Karpas-422 (cell line): ENCODE results near the gene MLYCD. TPM values are rescaled to one million over a fixed set of nuclear protein-coding genes. Genes with fewer than 3 reads are reported as not detected.

Experiments used
- DNase-seq: peaks from one replicate; pipeline ENCODE4 v3.0.0-alpha.2; 2015
- H2AFZ ChIP-seq: fragments of 200-600 bp; sonication (generic); 2 replicates; pipeline ENCODE4 v1.6.1; 2014; ENCODE audit warnings: antibody characterized with exemption, low read length, mixed read lengths
- H3K27ac ChIP-seq: fragments of 200-600 bp; sonication (generic); 2 replicates; pipeline ENCODE4 v1.5.1; 2014; ENCODE audit warnings: mild to moderate bottlenecking, low read length, moderate library complexity
- H3K27me3 ChIP-seq: fragments of 200-600 bp; sonication (generic); 2 replicates; pipeline ENCODE4 v1.6.1; 2014; ENCODE audit warnings: low read length, mixed read lengths
- H3K36me3 ChIP-seq: fragments of 200-600 bp; sonication (generic); 2 replicates; pipeline ENCODE4 v1.6.1; 2014; ENCODE audit warnings: low read length, mixed read lengths; ENCODE audit not compliant: insufficient read depth
- H3K4me1 ChIP-seq: fragments of 200-600 bp; sonication (generic); 2 replicates; pipeline ENCODE4 v1.6.1; 2014; ENCODE audit warnings: mild to moderate bottlenecking, low read length, mixed read lengths
- H3K4me2 ChIP-seq: fragments of 200-600 bp; sonication (generic); 2 replicates; pipeline ENCODE4 v1.6.1; 2014; ENCODE audit warnings: low read length, low read depth, mild to moderate bottlenecking; ENCODE audit not compliant: poor library complexity, severe bottlenecking
- H3K4me3 ChIP-seq: fragments of 200-600 bp; sonication (generic); 2 replicates; pipeline ENCODE4 v1.5.1; 2014; ENCODE audit warnings: mild to moderate bottlenecking, antibody characterized with exemption, low read length, mixed read lengths
- H3K79me2 ChIP-seq: fragments of 200-600 bp; sonication (generic); 2 replicates; pipeline ENCODE4 v1.6.1; 2014; ENCODE audit warnings: mild to moderate bottlenecking, low read length, mixed read lengths
- H3K9ac ChIP-seq: fragments of 200-600 bp; sonication (generic); 2 replicates; pipeline ENCODE4 v1.6.0; 2014; ENCODE audit warnings: low read length
- H3K9me2 ChIP-seq: fragments of 200-600 bp; sonication (generic), shearing (Covaris generic); replicated peaks from 2 replicates; pipeline ENCODE4 v1.6.0; 2014; ENCODE audit warnings: mild to moderate bottlenecking, low read length, moderate library complexity; ENCODE audit not compliant: insufficient read depth
- H3K9me3 ChIP-seq: fragments of 300-700, 200-600 bp; sonication (generic); 2 replicates; pipeline ENCODE4 v1.6.1; 2014; ENCODE audit warnings: low read length, mixed read lengths
- H4K20me1 ChIP-seq: fragments of 200-600 bp; sonication (generic); 2 replicates; pipeline ENCODE4 v1.6.1; 2014; ENCODE audit warnings: mild to moderate bottlenecking, antibody characterized with exemption, low read length, low read depth; ENCODE audit not compliant: insufficient read depth
- total RNA-seq: library from RNA; depleted of rRNA; stranded (reverse); fragments of >200 nt; shearing (Covaris generic); gene quantifications from 2 replicates; pipeline ENCODE4 v1.2.3, GENCODE V29; 2014; ENCODE audit warnings: low replicate concordance

The MLYCD gene
- total RNA-seq, 1 experiment from 2014 or later = 4.7 TPM

- H3K4me3 ChIP-seq = no peak overlapping the region
- H3K79me2 ChIP-seq = no peaks in the 10 kb centered on the region
- no peak for DNase-seq
- H2AFZ ChIP-seq = no peak overlapping the region
- H3K9me3 ChIP-seq = no peaks in the 10 kb centered on the region
- no peaks in the 10 kb centered on the region for H3K4me1 ChIP-seq
- no peaks in the 10 kb centered on the region for H4K20me1 ChIP-seq
- no peaks in the 10 kb centered on the region for H3K9me2 ChIP-seq
- H3K9ac ChIP-seq = no peak overlapping the region
- H3K36me3 ChIP-seq = no peaks in the 10 kb centered on the region
- H3K27me3 ChIP-seq = no peaks in the 10 kb centered on the region
- no peak overlapping the region for H3K4me2 ChIP-seq
- no peak overlapping the region for H3K27ac ChIP-seq
These were observed 61.8 kb downstream of the MLYCD start for GRCh38 chr16:83960521-83961249.

DNA sequence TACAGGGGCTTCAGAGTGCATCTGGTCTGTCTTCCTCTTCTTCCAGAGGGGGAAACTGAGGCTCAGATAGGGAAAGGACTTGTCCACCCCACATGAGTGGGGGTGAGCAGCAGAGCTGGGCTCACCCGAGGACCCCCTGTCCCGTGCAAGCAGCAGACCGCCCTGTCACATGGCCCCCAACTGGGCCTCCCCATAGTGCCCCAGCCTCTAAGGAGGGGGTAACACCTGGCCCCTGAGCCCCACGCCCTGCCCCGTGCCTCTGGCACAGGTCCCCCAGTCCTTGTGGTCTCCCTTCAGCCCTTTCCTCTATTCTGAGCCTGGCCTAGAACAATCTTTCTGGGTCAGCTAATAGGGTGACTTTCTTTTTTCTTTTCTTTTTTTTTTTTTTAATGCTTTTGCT, 62.7 kb downstream of the MLYCD start:
- Histone ChIP-seq H3K4me3 (no peak overlapping the region), H3K27me3 (no peaks in the 10 kb centered on the region), H3K4me2 (no peak overlapping the region), H4K20me1 (no peaks in the 10 kb centered on the region), H3K27ac (no peak overlapping the region), H2AFZ (no peak overlapping the region), H3K79me2 (no peaks in the 10 kb centered on the region), H3K9me2 (no peaks in the 10 kb centered on the region), H3K9ac (no peak overlapping the region), H3K36me3 (no peaks in the 10 kb centered on the region), H3K9me3 (no peaks in the 10 kb centered on the region), H3K4me1 (no peaks in the 10 kb centered on the region)
- no peak for DNase-seq

- Histone ChIP-seq H3K27me3 (no peaks in the 10 kb centered on the region), H3K9me2 (no peaks in the 10 kb centered on the region), H3K9me3 (no peaks in the 10 kb centered on the region), H3K4me3 (no peak overlapping the region), H3K27ac (no peak overlapping the region), H3K4me2 (no peak overlapping the region), H3K4me1 (no peaks in the 10 kb centered on the region), H3K9ac (no peak overlapping the region), H4K20me1 (no peaks in the 10 kb centered on the region), H3K79me2 (no peaks in the 10 kb centered on the region), H3K36me3 (no peaks in the 10 kb centered on the region), H2AFZ (no peak overlapping the region)
- no peak for DNase-seq
These were observed 64.6 kb downstream of the MLYCD start for GRCh38 chr16:83963277-83964119.

GRCh38 chr16:83964684-83965443, 65.9 kb downstream of the MLYCD start:
- no peaks in the 10 kb centered on the region for H3K9me3 ChIP-seq
- H3K4me3 ChIP-seq = no peak overlapping the region

GRCh38 chr16:83965444-83966152, 66.7 kb downstream of the MLYCD start:
- H3K27ac ChIP-seq = no peak overlapping the region
- H3K27me3 ChIP-seq = no peaks in the 10 kb centered on the region
- H3K4me3 ChIP-seq = no peak overlapping the region
- no peak for DNase-seq
- H3K9me3 ChIP-seq = no peaks in the 10 kb centered on the region
- no peak overlapping the region for H2AFZ ChIP-seq
- H3K36me3 ChIP-seq = no peaks in the 10 kb centered on the region
- no peaks in the 10 kb centered on the region for H3K9me2 ChIP-seq
- no peaks in the 10 kb centered on the region for H3K4me1 ChIP-seq
- no peaks in the 10 kb centered on the region for H4K20me1 ChIP-seq
- H3K9ac ChIP-seq = no peak overlapping the region
- no peaks in the 10 kb centered on the region for H3K79me2 ChIP-seq
- no peak overlapping the region for H3K4me2 ChIP-seq

More at GRCh38 chr16:83964684-83965443, 65.9 kb downstream of the MLYCD start:
- H3K27ac ChIP-seq = no peak overlapping the region
- no peaks in the 10 kb centered on the region for H3K36me3 ChIP-seq
- H3K79me2 ChIP-seq = no peaks in the 10 kb centered on the region
- no peak overlapping the region for H3K4me2 ChIP-seq
- H3K9ac ChIP-seq = no peak overlapping the region
- no peaks in the 10 kb centered on the region for H3K9me2 ChIP-seq
- H3K27me3 ChIP-seq = no peaks in the 10 kb centered on the region
- no peak overlapping the region for H2AFZ ChIP-seq
- no peaks in the 10 kb centered on the region for H4K20me1 ChIP-seq
- DNase-seq = no peak
- no peaks in the 10 kb centered on the region for H3K4me1 ChIP-seq

- Histone ChIP-seq H3K27ac (no peak overlapping the region), H3K9ac (no peak overlapping the region), H3K27me3 (no peaks in the 10 kb centered on the region), H2AFZ (no peak overlapping the region), H3K9me3 (no peaks in the 10 kb centered on the region), H3K4me2 (no peak overlapping the region), H3K4me3 (no peak overlapping the region), H4K20me1 (no peaks in the 10 kb centered on the region), H3K9me2 (no peaks in the 10 kb centered on the region), H3K36me3 (no peaks in the 10 kb centered on the region), H3K4me1 (no peaks in the 10 kb centered on the region), H3K79me2 (no peaks in the 10 kb centered on the region)
- no peak for DNase-seq
These were observed 67.3 kb downstream of the MLYCD start for GRCh38 chr16:83966153-83966696.

GRCh38 chr16:83967091-83967490, 68.2 kb downstream of the MLYCD start:
- no peak overlapping the region for H3K27ac ChIP-seq
- no peak overlapping the region for H3K4me2 ChIP-seq
- no peak for DNase-seq
- H3K9me3 ChIP-seq = no peaks in the 10 kb centered on the region
- no peaks in the 10 kb centered on the region for H3K79me2 ChIP-seq
- H3K9ac ChIP-seq = no peak overlapping the region
- H3K27me3 ChIP-seq = no peaks in the 10 kb centered on the region
- no peak overlapping the region for H3K4me3 ChIP-seq
- H3K36me3 ChIP-seq = no peaks in the 10 kb centered on the region
- H2AFZ ChIP-seq = no peak overlapping the region
- no peaks in the 10 kb centered on the region for H4K20me1 ChIP-seq
- H3K9me2 ChIP-seq = no peaks in the 10 kb centered on the region
- no peaks in the 10 kb centered on the region for H3K4me1 ChIP-seq
